Gastroesophageal sphincter (tissue), 4 donors: ENCODE results near the gene MEIS2. TPM values are rescaled to one million over a fixed set of nuclear protein-coding genes. Genes with fewer than 3 reads are reported as not detected.

Source experiments
- ATAC-seq: fragments of 150-250 bp; one replicate; pipeline ENCODE4 v1.9.1; 2016; ENCODE audit warnings: mild to moderate bottlenecking, moderate library complexity
- H3K27ac ChIP-seq, 4 donors: fragments of 200-600 bp; sonication (generic) in 3 of 4; 1 replicate in 3 of 4; 2 replicates in 1 of 4; pipeline ENCODE4 v1.5.1; 2016 to 2019
- H3K27me3 ChIP-seq: fragments of 200-600 bp; sonication (generic); one replicate; pipeline ENCODE4 v1.5.1; 2019
- H3K36me3 ChIP-seq, 2 donors: fragments of 200-600 bp; sonication (generic); one replicate each; pipeline ENCODE4 v1.5.1; 2019; ENCODE audit warnings: control low read depth in 1 of 2
- H3K4me1 ChIP-seq, 3 donors: fragments of 200-600 bp; sonication (generic); 1 replicate in 2 of 3; 2 replicates in 1 of 3; pipeline ENCODE4 v1.5.1; 2016 to 2019; ENCODE audit warnings: control low read depth in 2 of 3
- H3K4me3 ChIP-seq, 2 donors: fragments of 200-600 bp; sonication (generic); one replicate each; pipeline ENCODE4 v1.5.1; 2019; ENCODE audit warnings: mild to moderate bottlenecking in 1 of 2, moderate library complexity in 1 of 2
- H3K9me3 ChIP-seq, 3 donors: fragments of 200-600 bp; sonication (generic); one replicate each; pipeline ENCODE4 v1.5.1; 2017 to 2019; ENCODE audit warnings: control low read depth in 2 of 3
- EP300 ChIP-seq: sonication (generic); formaldehyde crosslinking; IDR thresholded peaks from one replicate; pipeline ENCODE4 v1.6.1; 2017; ENCODE audit warnings: antibody characterized with exemption, mild to moderate bottlenecking
- POLR2A ChIP-seq, 2 donors: fragments of 450-650 bp; IDR thresholded peaks; one replicate each; pipeline ENCODE4 v1.6.1; 2017; ENCODE audit warnings: antibody characterized with exemption in 2 of 2, mild to moderate bottlenecking in 2 of 2, moderate library complexity in 1 of 2
- POLR2AphosphoS5 ChIP-seq: sonication (generic); formaldehyde crosslinking; IDR thresholded peaks from one replicate; pipeline ENCODE4 v1.6.1; 2017; ENCODE audit warnings: antibody characterized with exemption
- WGBS, 2 donors: methylation state at CpG; one replicate each; pipeline ENCODE4 v1.1.5; 2018; ENCODE audit warnings: low coverage in 1 of 2; 5-methylcytosine and 5-hydroxymethylcytosine counted together
- total RNA-seq, 4 donors: library from RNA; depleted of rRNA; stranded (reverse); fragments of >200 nt; gene quantifications; one replicate each; pipeline ENCODE4 v1.1.0, GENCODE V29; 2016
- TF ChIP-seq, protein P1 (sequence below), 4 experiments: fragments of 200-600 bp in 2 of 4; fragments of 450-650 bp in 2 of 4; sonication (generic) in 1 of 4; IDR thresholded peaks; one replicate each; pipeline ENCODE4 v1.5.1; 2017 to 2019; ENCODE audit warnings: antibody characterized with exemption in 4 of 4, mild to moderate bottlenecking in 2 of 4, moderate library complexity in 2 of 4

The MEIS2 gene
- total RNA-seq, 4 donors from 2014 or later = 43.1 to 108 (median 85.7) TPM

DNA sequence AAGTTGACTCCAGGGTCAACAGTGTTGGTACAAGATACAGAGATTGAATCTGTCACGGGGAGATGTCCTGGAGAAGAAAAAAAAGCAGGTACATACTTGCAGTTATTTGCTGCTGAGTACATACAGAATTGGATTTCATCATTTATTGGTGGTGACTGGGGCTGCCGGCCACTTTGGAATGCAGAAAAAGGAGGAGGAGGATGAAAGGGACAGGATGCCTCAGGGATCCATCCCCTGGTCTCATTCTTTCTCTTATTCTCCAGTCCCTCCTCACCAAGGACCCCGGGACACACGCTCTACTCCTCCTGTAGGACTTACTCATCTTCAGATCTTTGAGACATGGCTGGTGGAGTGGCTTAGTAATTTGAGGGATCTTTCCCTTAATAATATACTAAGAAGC, 30.0 kb upstream of the MEIS2 start:
- WGBS, 2 donors = 78 to 84% methylated on average over 3 to 4 of the region's 4 CpGs
- Histone ChIP-seq H3K27me3 (no peaks in the 10 kb centered on the region), H3K36me3 (no peaks in the 10 kb centered on the region), H3K27ac (no peak overlapping the region), H3K4me1 (peaks cover 0 to 25% (median 3%) of the 10 kb centered on the region in 3 donors), H3K4me3 (no peak overlapping the region), H3K9me3 (no peaks in the 10 kb centered on the region)
- TF ChIP-seq POLR2A (IDR thresholded peaks at IDR 0.05) (no peak), POLR2AphosphoS5 (no peak), EP300 (no peak)
- TF ChIP-seq, protein P1, sequence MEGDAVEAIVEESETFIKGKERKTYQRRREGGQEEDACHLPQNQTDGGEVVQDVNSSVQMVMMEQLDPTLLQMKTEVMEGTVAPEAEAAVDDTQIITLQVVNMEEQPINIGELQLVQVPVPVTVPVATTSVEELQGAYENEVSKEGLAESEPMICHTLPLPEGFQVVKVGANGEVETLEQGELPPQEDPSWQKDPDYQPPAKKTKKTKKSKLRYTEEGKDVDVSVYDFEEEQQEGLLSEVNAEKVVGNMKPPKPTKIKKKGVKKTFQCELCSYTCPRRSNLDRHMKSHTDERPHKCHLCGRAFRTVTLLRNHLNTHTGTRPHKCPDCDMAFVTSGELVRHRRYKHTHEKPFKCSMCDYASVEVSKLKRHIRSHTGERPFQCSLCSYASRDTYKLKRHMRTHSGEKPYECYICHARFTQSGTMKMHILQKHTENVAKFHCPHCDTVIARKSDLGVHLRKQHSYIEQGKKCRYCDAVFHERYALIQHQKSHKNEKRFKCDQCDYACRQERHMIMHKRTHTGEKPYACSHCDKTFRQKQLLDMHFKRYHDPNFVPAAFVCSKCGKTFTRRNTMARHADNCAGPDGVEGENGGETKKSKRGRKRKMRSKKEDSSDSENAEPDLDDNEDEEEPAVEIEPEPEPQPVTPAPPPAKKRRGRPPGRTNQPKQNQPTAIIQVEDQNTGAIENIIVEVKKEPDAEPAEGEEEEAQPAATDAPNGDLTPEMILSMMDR (IDR thresholded peaks at IDR 0.05) = no peak
- ATAC-seq = no peak

DNA sequence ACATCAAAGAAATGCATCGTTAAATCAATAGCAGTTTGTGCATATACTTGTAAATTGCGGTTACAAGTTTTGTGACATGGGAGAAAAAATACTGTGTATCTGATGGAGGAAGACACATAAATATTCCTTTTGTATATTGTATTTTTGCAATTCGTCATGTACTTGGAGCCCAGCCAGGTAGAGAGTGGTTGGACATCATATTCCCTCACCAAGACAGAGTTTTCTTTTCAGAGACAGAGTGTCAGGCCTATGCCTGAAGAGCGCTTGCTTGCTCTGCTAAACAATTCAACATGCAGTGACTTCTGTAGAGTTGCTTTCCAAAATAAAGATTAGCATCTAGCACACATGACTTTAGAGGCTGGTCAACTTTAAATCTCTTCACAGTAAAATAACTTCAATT, 24.8 kb upstream of the MEIS2 start:
- Histone ChIP-seq H3K27ac (peak overlapping the region in 3 of 4 donors; percentile 20 to 57 (median 25)), H3K4me3 (no peak overlapping the region), H3K4me1 (peaks cover 2 to 32% (median 10%) of the 10 kb centered on the region in 3 donors), H3K36me3 (no peaks in the 10 kb centered on the region), H3K9me3 (no peaks in the 10 kb centered on the region), H3K27me3 (no peaks in the 10 kb centered on the region)
- TF ChIP-seq, protein P1 (IDR thresholded peaks at IDR 0.05) = no peak
- TF ChIP-seq POLR2A (IDR thresholded peaks at IDR 0.05) (no peak), EP300 (no peak), POLR2AphosphoS5 (no peak)
- 4 to 54% methylated on average over 4 of the region's 4 CpGs for WGBS, 2 donors
- no peak for ATAC-seq

DNA sequence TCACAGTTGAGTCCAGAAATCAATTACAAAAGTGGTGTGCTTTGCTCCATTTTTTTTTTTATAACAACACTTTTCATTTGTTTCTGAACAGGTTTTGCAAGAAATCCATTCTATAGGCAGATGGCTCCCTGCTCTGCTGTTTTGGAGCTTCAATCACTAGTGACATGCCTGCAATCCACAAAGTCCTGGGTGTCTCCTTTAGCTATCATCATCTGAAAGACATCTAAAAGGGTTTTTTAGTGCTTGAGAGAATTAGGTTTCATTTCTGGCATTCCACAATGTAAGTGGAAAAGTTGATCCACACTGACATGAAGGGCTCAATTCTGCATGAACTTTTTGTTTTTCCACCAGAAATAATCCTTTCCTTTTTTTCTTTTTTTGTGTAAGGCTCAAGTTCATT, 24.0 kb upstream of the MEIS2 start:
- H3K4me1 ChIP-seq = peaks cover 2 to 32% (median 10%) of the 10 kb centered on the region in 3 donors
- TF ChIP-seq POLR2A (IDR thresholded peaks at IDR 0.05) (no peak), EP300 (no peak), POLR2AphosphoS5 (no peak)
- TF ChIP-seq, protein P1 (IDR thresholded peaks at IDR 0.05) = no peak
- H3K27me3 ChIP-seq = no peaks in the 10 kb centered on the region

DNA sequence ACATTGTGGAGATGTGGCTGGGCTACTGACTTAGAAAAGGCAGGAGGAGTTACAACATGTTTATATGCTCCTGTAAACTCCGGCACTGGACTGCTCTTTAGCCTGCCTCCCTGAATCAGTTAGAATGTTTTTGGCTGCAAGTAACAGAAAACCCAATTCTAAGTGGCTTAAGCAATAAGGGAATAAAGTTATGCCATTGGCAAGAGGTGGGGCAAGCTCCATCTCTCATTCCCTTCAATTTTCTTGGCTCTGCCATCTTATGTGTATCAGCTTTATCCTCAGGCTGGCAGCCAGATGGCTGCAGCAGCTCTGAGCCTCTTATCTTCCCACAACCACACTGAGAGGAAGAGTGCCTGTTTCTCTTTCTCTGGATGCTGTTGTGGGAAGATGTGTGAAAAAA, 22.4 kb upstream of the MEIS2 start:
- Histone ChIP-seq H3K4me1 (peaks cover 2 to 32% (median 10%) of the 10 kb centered on the region in 3 donors), H3K27ac (peak overlapping the region in 3 of 4 donors; percentile 6 to 52 (median 44)), H3K4me3 (no peak overlapping the region), H3K27me3 (no peaks in the 10 kb centered on the region), H3K36me3 (no peaks in the 10 kb centered on the region), H3K9me3 (no peaks in the 10 kb centered on the region)
- ATAC-seq = peak; percentile 71
- TF ChIP-seq, protein P1 (IDR thresholded peaks at IDR 0.05) = no peak
- no peak for TF ChIP-seq POLR2A (IDR thresholded peaks at IDR 0.05)
- no peak for TF ChIP-seq EP300
- peak; percentile 83 for TF ChIP-seq POLR2AphosphoS5
- WGBS, 2 donors = 36 to 38% methylated on average over 1 of the region's 1 CpG

More for the DNA sequence above, 24.0 kb upstream of the MEIS2 start:
- peak overlapping the region in 3 of 4 donors; percentile 6 to 25 (median 20) for H3K27ac ChIP-seq
- no peaks in the 10 kb centered on the region for H3K9me3 ChIP-seq
- H3K4me3 ChIP-seq = no peak overlapping the region
- H3K36me3 ChIP-seq = no peaks in the 10 kb centered on the region
- no peak for ATAC-seq

DNA sequence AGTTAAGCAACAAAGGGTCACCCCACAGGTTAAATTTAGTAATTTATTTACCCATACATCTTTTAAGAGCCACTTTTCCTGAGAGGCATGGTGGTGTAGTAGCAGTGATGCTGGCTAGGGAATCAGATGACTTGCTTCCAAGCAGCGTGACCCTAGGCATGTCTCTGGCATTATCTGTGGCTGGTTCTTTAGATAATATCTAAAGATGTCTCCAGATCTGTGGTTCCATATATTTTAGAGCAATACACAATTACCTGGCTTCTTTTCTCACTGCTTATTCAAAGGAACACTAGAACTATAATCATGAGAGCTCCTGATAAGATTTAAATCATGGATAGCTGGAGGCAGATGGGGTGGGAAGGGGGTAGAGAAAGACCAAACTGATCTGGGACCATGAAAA, 21.1 kb upstream of the MEIS2 start:
- no peaks in the 10 kb centered on the region for H3K27me3 ChIP-seq
- H3K4me3 ChIP-seq = no peak overlapping the region
- no peak for ATAC-seq
- peaks cover 2 to 32% (median 10%) of the 10 kb centered on the region in 3 donors for H3K4me1 ChIP-seq
- no peak overlapping the region for H3K27ac ChIP-seq
- 94% methylated on average over 1 of the region's 1 CpG; no CpG with 5 or more reads in 1 of the 2 donors for WGBS, 2 donors
- TF ChIP-seq POLR2AphosphoS5 = no peak
- TF ChIP-seq POLR2A (IDR thresholded peaks at IDR 0.05) = no peak
- no peak for TF ChIP-seq EP300
- TF ChIP-seq, protein P1 (IDR thresholded peaks at IDR 0.05) = no peak
- H3K36me3 ChIP-seq = no peaks in the 10 kb centered on the region
- H3K9me3 ChIP-seq = no peaks in the 10 kb centered on the region
